ENCODE results near the gene DUSP10. TPM values are rescaled to one million over a fixed set of nuclear protein-coding genes. Genes with fewer than 3 reads are reported as not detected.

The DUSP10 gene
- total RNA-seq, 2 donors from 2014 or later: 5.4 to 12.2 TPM

GRCh38 chr1:221700948-221701347 is 40.9 kb downstream of the DUSP10 start:
- DNase-seq (no peak), ATAC-seq (no peak)
- Histone ChIP-seq H3K9me3 (no peaks in the 10 kb centered on the region), H3K27me3 (no peaks in the 10 kb centered on the region), H3K4me1 (peaks cover 25% of the 10 kb centered on the region), H3K4me3 (no peak overlapping the region), H3K36me3 (replicated peaks in 1 of 2; ENCODE audit: insufficient read depth in 1 of 2, low read depth in 2 of 2) (peaks cover 7 to 8% of the 10 kb centered on the region in 2 donors), H3K27ac (no peak overlapping the region)
- TF ChIP-seq CTCF (IDR thresholded peaks at IDR 0.05) (no peak), POLR2A (IDR thresholded peaks at IDR 0.05) (no peak)
- intact Hi-C loops (cut with DNase I): no loop called here
- 46 to 50% methylated on average over 2 of the region's 2 CpGs for WGBS, 2 donors

GRCh38 chr1:221700536-221700935 is 41.4 kb downstream of the DUSP10 start:
- intact Hi-C loops (cut with DNase I): no loop called here
- WGBS, 2 donors: 93 to 100% methylated on average over 1 of the region's 1 CpG

GRCh38 chr1:221699978-221700519 is 41.8 kb downstream of the DUSP10 start:
- H3K27me3 ChIP-seq: no peaks in the 10 kb centered on the region
- intact Hi-C loops (cut with DNase I): no loop called here
- peaks cover 25% of the 10 kb centered on the region for H3K4me1 ChIP-seq
- DNase-seq: no peak
- H3K9me3 ChIP-seq: no peaks in the 10 kb centered on the region
- H3K36me3 ChIP-seq (replicated peaks in 1 of 2; ENCODE audit: insufficient read depth in 1 of 2, low read depth in 2 of 2): peaks cover 0 to 6% of the 10 kb centered on the region in 2 donors
- no peak overlapping the region for H3K4me3 ChIP-seq
- no peak overlapping the region for H3K27ac ChIP-seq
- TF ChIP-seq CTCF (IDR thresholded peaks at IDR 0.05) (no peak), POLR2A (IDR thresholded peaks at IDR 0.05) (no peak)
- no peak for ATAC-seq

More at GRCh38 chr1:221700536-221700935, 41.4 kb downstream of the DUSP10 start:
- H3K36me3 ChIP-seq (replicated peaks in 1 of 2; ENCODE audit: insufficient read depth in 1 of 2, low read depth in 2 of 2): peaks cover 3 to 8% of the 10 kb centered on the region in 2 donors
- TF ChIP-seq CTCF (IDR thresholded peaks at IDR 0.05) (no peak), POLR2A (IDR thresholded peaks at IDR 0.05) (no peak)
- ATAC-seq (no peak), DNase-seq (no peak)
- peaks cover 25% of the 10 kb centered on the region for H3K4me1 ChIP-seq
- no peak overlapping the region for H3K4me3 ChIP-seq
- H3K27ac ChIP-seq: no peak overlapping the region
- no peaks in the 10 kb centered on the region for H3K27me3 ChIP-seq
- H3K9me3 ChIP-seq: no peaks in the 10 kb centered on the region

GRCh38 chr1:221699577-221699976 is 42.3 kb downstream of the DUSP10 start:
- 100% methylated on average over 1 of the region's 1 CpG for WGBS, 2 donors
- no peaks in the 10 kb centered on the region for H3K27me3 ChIP-seq
- no peak overlapping the region for H3K4me3 ChIP-seq
- H3K9me3 ChIP-seq: no peaks in the 10 kb centered on the region
- H3K36me3 ChIP-seq (replicated peaks in 1 of 2; ENCODE audit: insufficient read depth in 1 of 2, low read depth in 2 of 2): peaks cover 0 to 6% of the 10 kb centered on the region in 2 donors
- DNase-seq (no peak), ATAC-seq (no peak)
- no peak overlapping the region for H3K27ac ChIP-seq
- peaks cover 25% of the 10 kb centered on the region for H3K4me1 ChIP-seq
- intact Hi-C loops (cut with DNase I): no loop called here
- TF ChIP-seq POLR2A (IDR thresholded peaks at IDR 0.05): no peak
- no peak for TF ChIP-seq CTCF (IDR thresholded peaks at IDR 0.05)

Data from body of pancreas (tissue), 4 donors.